ENCODE results near the gene KMT5C.

KMT5C gene

DNA sequence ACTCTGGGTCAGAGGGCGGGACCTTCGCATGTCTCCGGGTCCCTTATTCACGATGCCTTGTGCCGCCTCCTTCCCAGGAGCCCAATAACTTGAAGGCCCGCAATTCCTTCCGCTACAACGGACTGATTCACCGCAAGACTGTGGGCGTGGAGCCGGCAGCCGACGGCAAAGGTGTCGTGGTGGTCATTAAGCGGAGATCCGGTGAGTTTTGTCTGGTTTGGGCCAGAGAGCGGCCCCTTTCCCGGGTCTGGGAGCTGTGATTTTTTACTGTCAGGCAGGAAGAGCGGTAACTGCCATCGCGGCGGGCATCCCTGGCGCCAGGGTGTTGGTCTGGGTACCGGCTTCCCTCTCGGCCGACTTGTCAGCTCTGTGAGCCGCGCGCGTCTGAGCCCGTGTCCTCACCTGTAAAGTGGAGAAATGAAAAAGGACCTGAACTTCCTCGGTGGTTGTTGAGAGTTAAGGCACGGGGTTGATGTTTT lies 46.9 kb downstream of the KMT5C start:
- peak overlapping the region; percentile 98 for H3K27ac ChIP-seq
- POLR2A ChIA-PET (ENCODE audit: low non-redundant PET) = interaction anchor here (1.2 kb wide), 1 partner anchor 14 kb away, joined by 3 read pairs; no protein-coding TSS in a partner anchor
- CTCF ChIA-PET = interaction anchor here (0.6 to 0.8 kb wide), 2 partner anchors 39 to 94 kb away, joined by 3 to 4 read pairs; no protein-coding TSS in a partner anchor
- TF ChIP-seq, protein P1, sequence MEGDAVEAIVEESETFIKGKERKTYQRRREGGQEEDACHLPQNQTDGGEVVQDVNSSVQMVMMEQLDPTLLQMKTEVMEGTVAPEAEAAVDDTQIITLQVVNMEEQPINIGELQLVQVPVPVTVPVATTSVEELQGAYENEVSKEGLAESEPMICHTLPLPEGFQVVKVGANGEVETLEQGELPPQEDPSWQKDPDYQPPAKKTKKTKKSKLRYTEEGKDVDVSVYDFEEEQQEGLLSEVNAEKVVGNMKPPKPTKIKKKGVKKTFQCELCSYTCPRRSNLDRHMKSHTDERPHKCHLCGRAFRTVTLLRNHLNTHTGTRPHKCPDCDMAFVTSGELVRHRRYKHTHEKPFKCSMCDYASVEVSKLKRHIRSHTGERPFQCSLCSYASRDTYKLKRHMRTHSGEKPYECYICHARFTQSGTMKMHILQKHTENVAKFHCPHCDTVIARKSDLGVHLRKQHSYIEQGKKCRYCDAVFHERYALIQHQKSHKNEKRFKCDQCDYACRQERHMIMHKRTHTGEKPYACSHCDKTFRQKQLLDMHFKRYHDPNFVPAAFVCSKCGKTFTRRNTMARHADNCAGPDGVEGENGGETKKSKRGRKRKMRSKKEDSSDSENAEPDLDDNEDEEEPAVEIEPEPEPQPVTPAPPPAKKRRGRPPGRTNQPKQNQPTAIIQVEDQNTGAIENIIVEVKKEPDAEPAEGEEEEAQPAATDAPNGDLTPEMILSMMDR (conservative IDR thresholded peaks at IDR 0.05; ENCODE audit: low read depth) = no peak
- DNase-seq (ENCODE audit: low spot score) = no peak

DNA sequence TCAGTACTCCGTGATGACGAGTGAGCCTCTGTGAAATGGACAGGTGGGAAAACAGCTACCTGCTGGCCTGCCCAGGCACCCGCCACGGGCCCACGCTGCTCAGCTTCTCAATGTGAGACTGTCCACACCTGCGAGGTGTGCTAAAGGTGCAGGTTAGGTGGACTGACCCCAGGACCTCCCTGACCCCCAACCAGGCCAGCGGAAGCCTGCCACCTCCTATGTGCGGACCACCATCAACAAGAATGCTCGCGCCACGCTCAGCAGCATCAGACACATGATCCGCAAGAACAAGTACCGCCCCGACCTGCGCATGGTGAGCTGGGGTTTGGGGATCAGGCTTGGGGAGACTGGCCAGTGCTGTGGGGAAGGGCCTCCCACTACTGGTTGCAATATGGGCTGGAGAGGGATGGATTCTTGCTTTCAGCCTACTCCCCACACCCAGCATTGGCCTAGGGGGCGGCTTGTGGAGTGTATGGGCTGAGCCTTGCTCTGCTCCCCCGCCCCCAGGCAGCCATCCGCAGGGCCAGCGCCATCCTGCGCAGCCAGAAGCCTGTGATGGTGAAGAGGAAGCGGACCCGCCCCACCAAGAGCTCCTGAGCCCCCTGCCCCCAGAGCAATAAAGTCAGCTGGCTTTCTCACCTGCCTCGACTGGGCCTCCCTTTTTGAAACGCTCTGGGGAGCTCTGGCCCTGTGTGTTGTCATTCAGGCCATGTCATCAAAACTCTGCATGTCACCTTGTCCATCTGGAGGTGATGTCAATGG lies 48.2 kb downstream of the KMT5C start:
- POLR2A ChIA-PET (ENCODE audit: low non-redundant PET) = interaction anchor here (0.8 to 2.1 kb wide), 3 partner anchors 19 to 91 kb away, joined by 3 to 6 read pairs (median 3); partner anchors contain the start of gene UBE2S
- DNase-seq (ENCODE audit: low spot score) = no peak
- CTCF ChIA-PET = interaction anchor here (0.6 to 1.2 kb wide), 2 partner anchors 94 to 116 kb away, joined by 3 to 5 read pairs; no protein-coding TSS in a partner anchor
- H3K27ac ChIP-seq = peak overlapping the region; percentile 98
- TF ChIP-seq, protein P1 (conservative IDR thresholded peaks at IDR 0.05; ENCODE audit: low read depth) = no peak

DNA sequence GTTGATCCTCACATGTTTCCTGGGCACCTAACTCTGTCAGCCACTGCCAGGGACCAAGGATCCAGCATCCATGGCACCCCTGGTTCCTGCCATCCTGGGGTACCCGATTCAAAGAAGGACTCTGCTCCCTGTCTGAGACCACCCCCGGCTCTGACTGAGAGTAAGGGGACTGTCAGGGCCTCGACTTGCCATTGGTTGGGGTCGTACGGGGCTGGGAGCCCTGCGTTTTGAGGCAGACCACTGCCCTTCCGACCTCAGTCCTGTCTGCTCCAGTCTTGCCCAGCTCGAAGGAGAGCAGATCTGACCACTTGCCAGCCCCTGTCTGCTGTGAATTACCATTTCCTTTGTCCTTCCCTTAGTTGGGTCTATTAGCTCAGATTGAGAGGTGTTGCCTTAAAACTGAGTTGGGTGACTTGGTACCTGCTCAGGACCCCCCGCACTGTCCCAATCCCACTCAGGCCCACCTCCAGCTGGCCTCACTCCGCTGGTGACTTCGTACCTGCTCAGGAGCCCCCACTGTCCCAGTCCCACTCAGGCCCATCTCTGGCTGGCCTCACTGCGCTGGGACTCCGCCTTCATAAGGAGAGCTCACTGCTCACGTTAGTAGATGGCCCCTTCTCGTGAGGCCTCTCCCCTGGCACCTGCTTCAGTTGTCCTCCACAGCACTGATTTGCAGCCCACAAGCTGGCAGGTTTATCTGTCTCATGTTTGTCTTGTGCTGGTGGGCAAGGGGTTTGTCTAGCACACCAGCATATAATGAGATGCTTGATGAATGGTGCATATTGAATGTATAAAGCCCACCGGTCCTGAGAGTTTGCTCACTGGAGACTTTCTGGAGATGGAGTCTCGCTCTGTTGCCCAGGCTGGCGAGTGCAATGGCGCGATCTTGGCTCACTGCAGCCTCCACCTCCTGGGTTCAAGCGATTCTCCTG lies 50.0 kb downstream of the KMT5C start:
- no peak for DNase-seq (ENCODE audit: low spot score)
- ChIA-PET POLR2A (ENCODE audit: low non-redundant PET) (no interaction called here), CTCF (no interaction called here)
- peak overlapping the region; percentile 98 for H3K27ac ChIP-seq
- TF ChIP-seq, protein P1 (conservative IDR thresholded peaks at IDR 0.05; ENCODE audit: low read depth) = no peak

DNA sequence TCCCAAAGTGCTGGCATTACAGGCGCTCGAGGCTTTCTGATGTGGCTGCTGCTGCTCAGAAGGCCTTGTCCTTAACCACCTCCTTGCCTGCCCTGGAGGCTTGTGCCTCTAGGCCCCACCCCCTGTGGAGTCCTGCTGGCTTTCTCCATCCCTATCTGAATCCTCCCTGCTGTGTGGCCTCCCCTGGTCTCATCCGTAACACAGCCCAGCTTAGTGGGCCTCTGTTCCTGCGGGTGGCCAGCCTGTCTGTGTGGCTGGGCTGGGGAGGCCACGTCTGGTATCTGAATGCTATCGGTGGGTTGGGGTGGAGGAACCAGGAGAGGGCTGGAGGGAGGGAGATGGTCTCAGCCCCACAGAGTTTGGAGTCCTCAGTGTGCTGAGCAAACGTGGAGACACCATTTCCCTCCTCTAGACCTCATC lies 50.8 kb downstream of the KMT5C start:
- ChIA-PET CTCF (no interaction called here), POLR2A (ENCODE audit: low non-redundant PET) (interaction anchor here (0.5 kb wide), 1 partner anchor 179 kb away, joined by 3 read pairs; no protein-coding TSS in a partner anchor)
- DNase-seq (ENCODE audit: low spot score) = no peak
- H3K27ac ChIP-seq = peak overlapping the region; percentile 98
- TF ChIP-seq, protein P1 (conservative IDR thresholded peaks at IDR 0.05; ENCODE audit: low read depth) = no peak

DNA sequence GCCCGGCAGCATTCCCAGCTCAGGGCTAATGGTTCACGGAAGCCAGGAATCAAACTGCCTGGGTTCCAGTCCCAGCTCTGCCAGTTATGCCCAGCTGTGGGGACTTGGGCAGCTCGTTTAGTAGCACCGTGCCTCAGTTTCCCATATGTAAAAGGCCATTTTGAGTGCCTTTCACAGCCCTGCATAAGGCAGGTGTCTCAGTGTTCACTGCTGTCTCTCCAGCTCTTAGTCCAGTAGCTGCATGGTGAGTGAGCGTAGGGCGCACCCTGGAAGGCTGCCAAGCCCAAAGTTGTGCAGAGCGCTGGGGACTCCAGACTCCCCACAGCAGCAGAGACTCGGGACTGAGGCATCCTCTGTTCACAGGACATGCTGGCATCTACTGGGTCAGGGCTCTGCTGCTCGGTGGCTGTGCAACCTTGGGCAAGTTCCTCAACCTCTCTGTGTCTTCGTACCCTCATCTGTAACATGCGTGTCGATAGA lies 51.6 kb downstream of the KMT5C start:
- DNase-seq (ENCODE audit: low spot score) = no peak
- TF ChIP-seq, protein P1 (conservative IDR thresholded peaks at IDR 0.05; ENCODE audit: low read depth) = no peak
- peak overlapping the region; percentile 98 for H3K27ac ChIP-seq
- POLR2A ChIA-PET (ENCODE audit: low non-redundant PET) = interaction anchor here (0.5 kb wide), 1 partner anchor 180 kb away, joined by 3 read pairs; no protein-coding TSS in a partner anchor
- CTCF ChIA-PET = no interaction called here

Data from RWPE1 (cell line).